GM18858 (cell line): Measurements from ENCODE around the gene OR1N2.
"Not testable (repeated sequence)": the region's sequence is repeated elsewhere in the genome, so short reads cannot be mapped to it uniquely, and the experiment has no call there.

ENCODE experiments used
- ATAC-seq: cut with Tn5 transposase; IDR thresholded peaks from one replicate; pipeline ENCODE4 v1.9.1; 2021; ENCODE audit not compliant: unreplicated experiment

The OR1N2 gene, protein sequence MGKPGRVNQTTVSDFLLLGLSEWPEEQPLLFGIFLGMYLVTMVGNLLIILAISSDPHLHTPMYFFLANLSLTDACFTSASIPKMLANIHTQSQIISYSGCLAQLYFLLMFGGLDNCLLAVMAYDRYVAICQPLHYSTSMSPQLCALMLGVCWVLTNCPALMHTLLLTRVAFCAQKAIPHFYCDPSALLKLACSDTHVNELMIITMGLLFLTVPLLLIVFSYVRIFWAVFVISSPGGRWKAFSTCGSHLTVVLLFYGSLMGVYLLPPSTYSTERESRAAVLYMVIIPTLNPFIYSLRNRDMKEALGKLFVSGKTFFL

DNA sequence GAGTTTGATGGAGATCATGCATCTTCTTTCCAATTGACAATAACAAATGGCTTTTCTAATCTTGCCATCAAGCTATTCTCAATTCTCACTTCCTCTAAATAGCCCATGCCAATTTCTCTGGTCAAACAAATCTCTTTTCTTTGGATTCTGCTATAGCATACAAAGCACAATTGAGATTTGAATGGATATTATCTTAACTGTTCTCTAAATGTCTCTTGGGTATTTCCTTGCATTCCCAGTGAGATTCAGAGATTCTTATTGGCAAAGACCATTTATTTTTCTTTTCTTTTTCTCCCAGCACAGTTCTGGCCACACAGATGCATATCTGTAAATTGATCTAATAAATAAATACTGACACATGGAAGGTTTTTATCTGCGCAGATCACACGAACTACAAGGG lies at the start of gene OR1N2:
OR1N2 (plus strand) TSS at position 301 of the 400 bp plus-strand sequence. CDS start 100 bp downstream, outside the sequence.
- no peak for ATAC-seq

DNA sequence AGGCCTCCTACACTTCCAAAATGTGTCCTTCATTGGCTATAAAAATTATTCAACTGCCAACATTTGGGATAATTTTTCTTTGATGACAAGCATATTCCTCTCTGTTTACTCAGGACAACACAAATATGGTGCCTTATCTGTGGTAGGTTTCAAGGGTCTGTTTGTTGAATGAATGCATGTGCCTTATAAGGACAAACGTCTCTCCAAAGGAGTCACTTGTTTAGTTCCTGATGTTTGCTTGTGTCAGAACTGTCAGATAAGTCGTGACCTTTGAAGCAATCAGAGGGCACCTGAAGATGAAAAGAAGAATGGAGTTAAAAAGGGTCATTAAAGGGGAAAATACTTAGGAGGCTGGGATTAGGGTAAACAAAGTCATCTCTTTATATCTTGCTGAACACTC lies 45.9 kb upstream of the OR1N2 start:
- no peak for ATAC-seq

DNA sequence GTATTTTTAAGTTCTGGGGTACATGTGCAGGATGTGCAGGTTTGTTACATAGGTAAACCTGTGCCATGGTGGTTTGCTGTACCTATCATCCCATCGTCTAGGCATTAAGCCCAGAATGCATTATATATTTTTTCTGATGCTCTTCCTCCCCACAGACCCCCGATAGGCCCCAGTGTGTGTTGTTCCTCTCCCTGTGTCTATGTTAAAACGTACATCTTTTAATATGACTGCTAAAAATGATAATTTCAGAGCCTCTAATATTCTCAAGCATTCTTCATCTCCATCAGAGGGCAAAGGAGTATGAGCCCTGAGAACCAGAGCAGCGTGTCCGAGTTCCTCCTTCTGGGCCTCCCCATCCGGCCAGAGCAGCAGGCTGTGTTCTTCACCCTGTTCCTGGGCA lies 42.4 kb upstream of the OR1N2 start, which contains the start of gene OR1J2:
OR1J2 (plus strand) TSS at position 301 of the 400 bp plus-strand sequence; CDS start at position 301, 0 bp downstream.
- ATAC-seq: no peak

DNA sequence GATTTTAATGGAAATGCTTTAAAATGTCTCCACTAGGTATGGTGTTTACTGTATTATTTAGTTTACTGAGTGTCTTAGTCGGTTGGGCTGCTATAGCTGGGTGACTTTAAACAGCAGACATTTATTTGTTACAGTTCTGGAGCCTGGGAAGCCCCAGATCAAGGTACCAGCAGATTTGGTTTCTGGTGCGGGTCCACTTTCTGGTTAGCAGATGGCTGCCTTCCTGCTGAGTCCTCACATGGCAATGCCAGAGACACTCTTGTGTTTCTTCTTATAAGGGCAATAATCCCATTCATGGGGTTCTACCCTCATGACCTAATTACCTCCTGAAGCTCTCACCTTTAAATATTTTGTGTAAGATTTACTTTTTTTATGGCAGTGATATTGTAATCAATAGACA lies 34.7 kb upstream of the OR1N2 start:
- ATAC-seq: no peak

DNA sequence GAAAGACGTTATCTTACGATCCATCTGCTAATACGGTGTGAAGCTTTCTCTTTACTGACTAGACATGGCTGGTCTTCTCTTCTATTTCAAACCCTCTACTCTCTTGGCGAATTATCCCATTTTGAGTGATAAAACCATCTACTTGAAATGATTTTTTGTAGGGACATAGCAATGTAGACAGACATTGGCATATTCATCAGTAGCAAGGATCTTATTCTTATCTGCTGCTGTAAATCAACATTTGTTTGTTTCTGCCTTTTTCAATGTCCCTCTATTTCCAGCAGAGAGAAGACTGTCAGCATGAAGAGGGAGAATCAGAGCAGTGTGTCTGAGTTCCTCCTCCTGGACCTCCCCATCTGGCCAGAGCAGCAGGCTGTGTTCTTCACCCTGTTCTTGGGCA lies 34.1 kb upstream of the OR1N2 start, which contains the start of gene OR1J4:
OR1J4 (plus strand) TSS at position 301 of the 400 bp plus-strand sequence; CDS start at position 301, 0 bp downstream.
- no peak for ATAC-seq

DNA sequence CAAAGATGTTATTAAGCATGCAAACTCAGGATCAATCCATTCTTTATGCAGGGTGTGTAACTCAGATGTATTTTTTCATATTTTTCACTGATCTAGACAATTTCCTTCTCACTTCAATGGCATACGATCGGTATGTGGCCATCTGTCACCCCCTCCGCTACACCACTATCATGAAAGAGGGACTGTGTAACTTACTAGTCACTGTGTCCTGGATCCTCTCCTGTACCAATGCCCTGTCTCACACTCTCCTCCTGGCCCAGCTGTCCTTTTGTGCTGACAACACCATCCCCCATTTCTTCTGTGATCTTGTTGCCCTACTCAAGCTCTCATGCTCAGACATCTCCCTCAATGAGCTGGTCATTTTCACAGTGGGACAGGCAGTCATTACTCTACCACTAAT lies 33.5 kb upstream of the OR1N2 start:
- no peak for ATAC-seq

DNA sequence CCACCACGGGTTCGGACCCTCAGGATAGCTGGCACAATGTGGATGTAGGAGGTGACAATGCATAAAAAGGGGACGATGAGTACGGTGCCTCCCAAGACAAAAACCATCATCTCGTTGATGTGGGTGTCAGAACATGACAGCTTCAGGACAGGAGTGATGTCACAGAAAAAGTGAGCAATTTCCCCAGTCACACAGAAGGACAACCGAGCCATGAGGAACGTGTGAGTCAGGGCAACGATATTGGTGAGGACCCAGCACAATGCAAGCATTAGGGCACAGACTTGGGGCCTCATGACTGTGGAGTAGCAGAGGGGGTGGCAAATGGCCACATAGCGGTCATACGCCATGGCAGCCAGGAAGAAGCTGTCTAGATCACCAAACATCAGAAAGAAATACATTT lies 26.3 kb upstream of the OR1N2 start:
- no peak for ATAC-seq

DNA sequence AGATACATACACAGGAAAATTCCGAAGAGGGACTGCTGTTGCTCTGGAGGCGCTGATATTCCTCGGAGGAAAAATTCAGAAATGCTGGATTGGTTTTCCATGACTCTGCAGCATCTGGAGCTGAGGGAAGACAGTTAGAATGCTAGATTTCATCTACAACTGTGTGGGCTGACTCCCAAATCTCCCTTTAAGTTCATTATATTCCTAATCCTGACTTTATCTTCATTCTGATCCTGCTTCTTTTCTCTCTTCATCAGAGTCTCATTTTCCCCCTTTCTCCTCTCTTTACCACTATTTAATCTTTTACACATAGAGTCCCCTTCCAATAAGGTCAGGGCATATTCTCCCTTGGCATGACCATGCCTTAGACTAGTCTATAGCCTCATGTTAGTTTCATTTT lies 25.7 kb upstream of the OR1N2 start, which contains the start of gene OR1N1:
OR1N1 (minus strand) TSS at position 101 of the 400 bp plus-strand sequence; CDS start at position 101, 0 bp downstream.
- ATAC-seq: no peak

DNA sequence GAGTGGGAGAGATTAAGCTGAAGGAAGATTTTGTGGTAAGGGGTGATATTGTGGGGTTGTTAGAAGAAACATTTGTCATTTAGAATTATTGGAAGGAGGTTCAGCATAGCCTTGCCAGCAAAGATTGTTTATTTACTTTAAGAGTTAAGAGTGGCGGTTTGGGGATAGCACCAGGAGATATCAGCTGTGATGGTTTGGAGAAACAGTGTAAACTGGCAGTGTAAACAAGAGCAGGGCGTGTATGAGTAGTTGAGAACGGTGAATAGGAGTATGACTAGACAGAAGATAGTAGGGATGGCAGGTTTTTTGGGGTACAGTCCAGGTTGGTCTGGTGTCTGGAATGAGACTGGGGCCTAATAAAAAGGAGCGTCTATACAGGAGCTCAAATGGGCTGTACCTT lies 21.8 kb upstream of the OR1N2 start:
- not testable (repeated sequence) for ATAC-seq

DNA sequence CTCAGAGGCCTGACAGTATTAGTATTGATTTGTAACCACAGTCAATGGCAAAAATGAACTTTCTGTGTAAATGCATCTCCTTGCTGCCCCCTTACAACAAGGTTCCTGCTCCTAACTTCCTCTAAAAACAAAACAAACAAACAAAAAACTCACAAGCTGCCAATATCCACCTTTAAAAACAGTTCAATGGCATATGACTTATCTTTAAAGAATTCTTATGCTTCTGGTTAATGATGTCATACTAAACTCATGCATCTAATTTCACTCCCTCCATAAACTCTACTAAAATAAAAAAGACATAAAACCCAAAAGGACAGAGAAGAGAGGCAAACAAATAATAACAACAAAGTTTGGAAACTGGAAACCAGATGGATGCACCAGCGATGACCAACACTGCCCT lies 16.8 kb upstream of the OR1N2 start:
- no peak for ATAC-seq

DNA sequence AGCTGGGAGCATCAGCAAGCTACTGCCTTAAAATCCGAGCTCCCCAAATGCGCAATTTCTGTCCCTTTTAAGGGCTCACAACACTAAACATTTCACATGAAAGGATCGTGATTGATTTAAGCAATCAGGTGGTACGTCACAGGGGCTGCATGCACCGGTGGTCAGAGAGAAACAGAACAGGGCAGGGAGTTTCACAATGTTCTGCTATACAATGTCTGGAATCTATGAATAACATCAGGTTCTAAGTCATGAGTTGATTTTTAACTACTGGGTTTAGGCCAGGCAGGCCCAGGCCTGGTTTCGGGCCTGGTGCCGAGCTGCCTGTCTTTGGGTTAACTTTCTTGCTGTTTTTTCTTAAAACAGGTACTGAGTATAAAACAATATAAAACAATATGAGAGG lies 15.8 kb upstream of the OR1N2 start:
- not testable (repeated sequence) for ATAC-seq

DNA sequence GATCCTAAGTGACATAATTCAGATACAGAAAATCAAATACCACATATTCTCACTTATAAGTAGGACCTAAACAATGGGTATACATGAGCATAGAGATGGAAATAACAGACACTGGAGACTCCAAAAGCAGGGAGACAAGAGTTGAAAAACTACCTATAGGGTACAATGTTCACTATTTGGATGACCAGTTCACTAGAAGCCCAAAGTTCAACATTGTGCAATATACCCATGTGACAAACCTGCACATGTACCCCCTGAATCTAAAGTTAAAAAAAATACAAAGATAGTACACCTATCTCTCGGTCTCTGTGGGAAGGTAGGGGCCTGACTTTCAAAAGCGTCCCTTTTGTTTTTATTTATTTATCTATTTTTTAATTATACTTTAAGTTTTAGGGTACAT lies 14.2 kb upstream of the OR1N2 start:
- no peak for ATAC-seq

DNA sequence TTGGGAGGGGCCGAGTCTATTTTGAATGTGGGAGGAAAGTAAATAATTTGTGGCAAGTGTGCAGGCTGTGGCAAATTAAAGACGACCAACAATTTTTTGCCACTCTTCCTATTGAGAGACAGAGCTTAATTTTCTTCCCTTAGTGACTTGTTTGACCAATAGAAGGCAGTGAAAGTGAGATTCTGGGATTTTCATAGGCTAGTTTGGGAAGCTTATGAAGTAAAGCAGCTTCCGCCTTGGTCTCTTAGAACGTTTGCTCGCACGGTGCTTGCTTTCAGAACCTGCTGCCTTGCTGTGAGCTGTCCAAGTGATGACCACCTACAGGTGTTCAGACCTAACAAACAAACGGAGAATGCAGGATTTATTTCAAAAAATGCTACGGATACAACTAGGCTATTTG lies 6.7 kb upstream of the OR1N2 start:
- ATAC-seq: no peak

DNA sequence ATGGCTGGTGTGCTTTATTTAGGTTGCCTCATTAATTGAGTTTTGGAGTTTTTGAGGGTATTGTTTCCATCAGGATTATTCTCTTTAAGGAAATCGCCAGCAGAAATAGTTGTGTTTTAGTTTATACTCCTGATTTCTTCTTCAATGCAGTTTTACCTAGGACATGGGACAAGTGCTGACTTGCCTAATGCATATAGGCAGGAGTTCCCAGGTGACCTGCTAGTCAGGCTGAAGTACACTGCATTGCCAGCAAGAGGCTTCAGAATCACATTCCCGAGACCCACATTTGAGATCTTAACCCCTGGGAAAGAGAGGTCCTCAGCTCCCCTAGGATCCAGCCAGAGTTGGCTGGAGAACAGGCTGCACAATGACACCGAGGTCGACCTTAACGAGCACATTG lies 1.5 kb upstream of the OR1N2 start:
- no peak for ATAC-seq

DNA sequence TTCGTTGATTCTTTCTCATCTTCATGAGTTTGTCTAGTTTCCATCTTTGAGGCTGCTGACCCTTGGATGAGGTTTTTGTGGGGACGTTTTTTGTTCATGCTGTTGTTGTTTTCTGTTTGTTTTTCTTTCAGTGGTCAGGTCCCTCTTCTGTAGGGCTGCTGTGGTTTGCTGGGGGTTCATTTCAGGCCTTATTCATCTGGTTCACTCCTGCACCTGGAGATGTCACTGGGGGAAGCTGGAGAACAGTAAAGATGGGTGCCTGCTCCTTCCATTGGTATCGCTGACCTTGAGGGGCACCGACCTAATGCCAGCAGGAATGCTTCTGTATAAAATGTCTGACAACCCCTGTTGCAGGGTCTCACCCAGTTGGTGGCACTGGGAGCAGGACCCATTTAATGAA lies 8.5 kb downstream of the OR1N2 start:
- no peak for ATAC-seq

DNA sequence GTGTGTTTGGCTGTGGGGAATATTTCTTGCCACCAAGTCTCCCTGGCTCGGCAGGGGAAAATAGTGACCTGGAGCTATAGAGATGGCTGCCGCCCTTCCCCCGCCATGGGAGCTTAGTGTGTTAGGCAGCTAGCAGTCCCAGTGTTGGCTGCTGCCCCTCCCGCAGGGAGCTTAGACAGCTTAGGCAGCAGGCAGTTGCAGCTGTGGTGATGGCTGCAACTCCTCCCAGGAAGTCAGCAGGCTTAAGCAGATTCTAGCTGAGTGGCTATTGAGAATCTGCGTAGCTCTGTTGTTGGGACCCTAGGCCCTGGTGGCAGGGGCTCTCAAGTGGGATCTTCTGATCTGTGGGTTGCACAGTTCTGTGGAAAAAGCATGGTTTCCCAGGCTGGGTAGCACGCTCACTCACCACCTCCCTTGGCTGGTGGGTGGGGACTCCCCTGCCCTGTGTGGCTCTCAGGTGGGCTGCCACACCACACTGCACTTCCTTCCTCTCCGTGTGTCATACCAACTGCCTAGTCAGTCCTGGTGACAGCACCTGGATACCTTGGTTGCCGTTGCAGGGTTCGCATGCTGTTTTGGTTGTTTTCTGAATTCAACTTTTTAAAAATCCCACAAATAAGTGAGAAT lies 9.3 kb downstream of the OR1N2 start:
- no peak for ATAC-seq

DNA sequence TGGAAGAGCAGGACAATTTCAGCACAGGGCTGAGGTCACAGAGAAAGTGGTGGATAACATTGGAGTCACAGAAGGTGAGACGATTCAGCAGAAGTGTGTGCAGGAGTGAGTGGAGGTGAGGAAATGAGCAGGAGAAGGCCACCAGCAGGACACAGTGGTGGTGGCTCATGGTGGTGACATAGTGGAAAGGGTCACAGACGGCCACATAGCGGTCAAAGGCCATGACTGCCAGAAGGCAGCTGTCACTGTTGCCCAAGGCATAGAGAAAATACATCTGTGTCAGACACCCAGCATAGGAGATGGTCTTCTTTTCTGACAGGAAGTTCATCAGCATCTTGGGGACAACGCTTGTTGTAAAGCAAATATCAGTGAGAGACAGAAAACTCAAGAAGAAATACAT lies 15.0 kb downstream of the OR1N2 start:
- no peak for ATAC-seq

DNA sequence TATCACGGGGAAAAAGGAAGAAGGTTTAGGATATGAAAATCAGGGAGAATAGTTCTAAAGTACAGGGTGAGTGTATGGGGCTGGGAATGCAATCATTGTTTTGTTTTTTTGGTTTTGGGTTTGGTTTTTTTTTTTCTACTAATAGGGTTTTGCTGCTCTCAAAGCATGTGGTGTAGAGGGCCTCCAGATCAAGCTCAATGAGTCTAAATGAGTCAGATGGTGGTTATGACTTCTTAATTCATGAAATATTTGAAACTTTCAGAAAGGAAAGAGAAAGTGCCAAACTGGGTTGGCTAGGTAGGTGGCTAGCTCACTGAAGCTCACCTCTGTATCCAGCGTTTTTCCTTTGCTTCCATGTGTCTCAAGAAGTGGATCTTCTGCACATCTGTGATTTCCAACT lies 19.5 kb downstream of the OR1N2 start:
- no peak for ATAC-seq

DNA sequence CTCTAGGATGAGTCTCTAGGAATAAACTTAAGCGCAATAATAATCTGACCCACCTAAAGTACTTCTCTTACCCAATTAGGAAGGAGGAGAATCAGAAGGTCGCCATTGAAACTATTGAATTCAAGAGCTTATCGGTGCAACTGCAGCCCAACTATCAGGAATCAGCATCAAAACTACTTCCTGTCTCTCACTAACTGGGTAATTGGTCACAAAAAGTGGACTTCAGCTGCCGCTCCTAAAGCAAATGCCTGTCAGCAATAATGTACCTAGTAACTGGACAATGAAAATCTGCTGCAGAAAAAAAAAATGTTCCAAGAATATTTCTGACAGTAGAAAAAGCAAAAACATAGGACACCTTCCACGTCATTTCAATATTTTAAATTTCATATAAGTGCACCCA lies 27.0 kb downstream of the OR1N2 start:
- ATAC-seq: no peak

DNA sequence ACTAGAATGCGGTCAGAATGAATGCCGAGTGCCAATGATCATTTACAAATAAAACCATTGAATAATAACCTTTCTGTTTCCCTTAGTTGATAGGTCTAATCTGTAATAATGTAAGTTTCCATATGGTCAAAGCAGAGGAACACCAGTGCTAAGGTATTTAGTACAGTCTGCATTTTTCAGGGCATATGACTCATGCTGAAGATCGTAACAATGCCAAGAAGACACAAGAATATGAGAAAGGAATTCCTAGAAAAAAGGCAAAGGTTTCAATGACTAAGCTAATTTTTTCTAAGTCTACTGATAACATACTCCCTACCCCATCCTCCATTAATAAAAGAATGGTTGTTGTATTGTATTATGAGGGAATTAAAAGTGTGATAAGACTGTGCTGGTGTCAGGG lies 27.4 kb downstream of the OR1N2 start:
- ATAC-seq: no peak

DNA sequence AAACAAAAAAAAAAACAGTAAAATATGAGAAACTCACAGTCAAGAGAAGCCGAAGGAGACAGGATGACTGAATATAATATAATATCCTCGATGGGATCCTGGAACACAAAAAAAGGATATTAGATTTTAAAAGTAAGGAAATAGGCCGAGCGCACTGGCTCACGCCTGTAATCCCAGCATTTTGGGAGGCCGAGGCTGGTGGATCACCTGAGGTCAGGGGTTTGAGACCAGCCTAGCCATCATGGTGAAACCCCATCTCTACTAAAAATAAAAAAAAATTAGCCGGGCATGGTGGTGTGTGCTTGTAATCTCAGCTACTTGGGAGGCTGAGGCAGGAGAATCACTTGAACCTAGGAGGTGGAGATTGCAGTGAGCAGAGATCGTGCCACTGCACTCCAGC lies 30.4 kb downstream of the OR1N2 start, which contains the start of gene OR1L8:
OR1L8 (minus strand) TSS at position 101 of the 400 bp plus-strand sequence. CDS start 14,907 bp downstream, outside the sequence.
- not testable (repeated sequence) for ATAC-seq
